ENCODE data around the gene HEPHL1. TPM values are rescaled to one million over a fixed set of nuclear protein-coding genes. Genes with fewer than 3 reads are reported as not detected.

The HEPHL1 gene
- total RNA-seq, 1 experiment from 2014 or later, result not detected

- Histone ChIP-seq H4K20me1 (ENCODE audit: insufficient read depth) (peaks cover 4% of the 10 kb centered on the region; the same call in 1 of the 2 replicates), H3K4me3 (replicated peaks in 1 of 2; ENCODE audit: low read depth in 1 of 2, low read length in 2 of 2) (no peak overlapping the region), H3K4me2 (ENCODE audit: low read length) (peak overlapping the region; percentile 71), H3K79me2 (ENCODE audit: insufficient read depth, low read length) (peaks cover 84% of the 10 kb centered on the region), H3K27me3 (ENCODE audit: insufficient read depth, low read length) (no peaks in the 10 kb centered on the region), H3K9me2 (ENCODE audit: insufficient read depth) (no peaks in the 10 kb centered on the region), H3K9ac (ENCODE audit: low read length) (no peak overlapping the region), H3K36me3 (ENCODE audit: control insufficient read depth in 1 of 2, insufficient read depth in 2 of 2, low read length in 2 of 2) (no peaks in the 10 kb centered on the region), H3K9me3 (ENCODE audit: control insufficient read depth in 1 of 2, insufficient read depth in 1 of 2, low read depth in 1 of 2, low read length in 2 of 2) (no peaks in the 10 kb centered on the region), H3K27ac (ENCODE audit: low read depth, low read length) (no peak overlapping the region), H3K4me1 (ENCODE audit: control insufficient read depth in 1 of 2, insufficient read depth in 2 of 2, low read length in 2 of 2) (peaks cover 30 to 43% of the 10 kb centered on the region in 2 experiments), H2AFZ (ENCODE audit: low read depth, low read length, poor library complexity, severe bottlenecking) (no peak overlapping the region)
- no TSS peak for BruUV-seq (replicated peaks)
- ChIA-PET RAD21 (ENCODE audit: low non-redundant PET in 1 of 2, low total read pairs in 2 of 2, uncharacterized antibody in 2 of 2, unreplicated experiment in 2 of 2) (interaction anchor here in 1 of 2 experiments (1.3 kb wide), 1 partner anchor 22 kb away, joined by 3 read pairs; the partner anchor contains the start of gene PANX1), POLR2A (interaction anchor here (0.5 kb wide), 1 partner anchor 21 kb away, joined by 3 read pairs; no protein-coding TSS in a partner anchor), CTCF (no interaction called here)
- intact Hi-C loops (cut with micrococcal nuclease), result no loop called here
- DNase-seq (ENCODE audit: low read depth, low spot score), result no peak
- no peak for TF ChIP-seq POLR2A (IDR thresholded peaks at IDR 0.05; ENCODE audit: borderline replicate concordance, extremely low read depth, insufficient read depth, insufficient read length)
- TF ChIP-seq EZH2 (IDR thresholded peaks at IDR 0.05), result no peak
- no peak for TF ChIP-seq SIN3A (IDR thresholded peaks at IDR 0.05; ENCODE audit: low read depth)
- TF ChIP-seq, protein P1, sequence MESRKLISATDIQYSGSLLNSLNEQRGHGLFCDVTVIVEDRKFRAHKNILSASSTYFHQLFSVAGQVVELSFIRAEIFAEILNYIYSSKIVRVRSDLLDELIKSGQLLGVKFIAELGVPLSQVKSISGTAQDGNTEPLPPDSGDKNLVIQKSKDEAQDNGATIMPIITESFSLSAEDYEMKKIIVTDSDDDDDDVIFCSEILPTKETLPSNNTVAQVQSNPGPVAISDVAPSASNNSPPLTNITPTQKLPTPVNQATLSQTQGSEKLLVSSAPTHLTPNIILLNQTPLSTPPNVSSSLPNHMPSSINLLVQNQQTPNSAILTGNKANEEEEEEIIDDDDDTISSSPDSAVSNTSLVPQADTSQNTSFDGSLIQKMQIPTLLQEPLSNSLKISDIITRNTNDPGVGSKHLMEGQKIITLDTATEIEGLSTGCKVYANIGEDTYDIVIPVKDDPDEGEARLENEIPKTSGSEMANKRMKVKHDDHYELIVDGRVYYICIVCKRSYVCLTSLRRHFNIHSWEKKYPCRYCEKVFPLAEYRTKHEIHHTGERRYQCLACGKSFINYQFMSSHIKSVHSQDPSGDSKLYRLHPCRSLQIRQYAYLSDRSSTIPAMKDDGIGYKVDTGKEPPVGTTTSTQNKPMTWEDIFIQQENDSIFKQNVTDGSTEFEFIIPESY (IDR thresholded peaks at IDR 0.05; ENCODE audit: extremely low read depth, insufficient replicate concordance, low read length), result no peak
- TF ChIP-seq ZNF274 (IDR thresholded peaks at IDR 0.05; ENCODE audit: low read depth, low read length), result no peak
- TF ChIP-seq, protein P2, sequence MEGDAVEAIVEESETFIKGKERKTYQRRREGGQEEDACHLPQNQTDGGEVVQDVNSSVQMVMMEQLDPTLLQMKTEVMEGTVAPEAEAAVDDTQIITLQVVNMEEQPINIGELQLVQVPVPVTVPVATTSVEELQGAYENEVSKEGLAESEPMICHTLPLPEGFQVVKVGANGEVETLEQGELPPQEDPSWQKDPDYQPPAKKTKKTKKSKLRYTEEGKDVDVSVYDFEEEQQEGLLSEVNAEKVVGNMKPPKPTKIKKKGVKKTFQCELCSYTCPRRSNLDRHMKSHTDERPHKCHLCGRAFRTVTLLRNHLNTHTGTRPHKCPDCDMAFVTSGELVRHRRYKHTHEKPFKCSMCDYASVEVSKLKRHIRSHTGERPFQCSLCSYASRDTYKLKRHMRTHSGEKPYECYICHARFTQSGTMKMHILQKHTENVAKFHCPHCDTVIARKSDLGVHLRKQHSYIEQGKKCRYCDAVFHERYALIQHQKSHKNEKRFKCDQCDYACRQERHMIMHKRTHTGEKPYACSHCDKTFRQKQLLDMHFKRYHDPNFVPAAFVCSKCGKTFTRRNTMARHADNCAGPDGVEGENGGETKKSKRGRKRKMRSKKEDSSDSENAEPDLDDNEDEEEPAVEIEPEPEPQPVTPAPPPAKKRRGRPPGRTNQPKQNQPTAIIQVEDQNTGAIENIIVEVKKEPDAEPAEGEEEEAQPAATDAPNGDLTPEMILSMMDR (IDR thresholded peaks at IDR 0.05 in 2 of 3, conservative IDR thresholded peaks at IDR 0.05 in 1 of 3; ENCODE audit: borderline replicate concordance in 1 of 3, insufficient read depth in 1 of 3, low read depth in 2 of 3, low read length in 2 of 3), result 0 out of 6 replicates have a peak, but pooled peaks of 1 of the 3 experiments have one; percentile 5
- no peak for TF ChIP-seq SP1 (IDR thresholded peaks at IDR 0.05; ENCODE audit: low read depth)
- no peak for TF ChIP-seq TCF7L2 (IDR thresholded peaks at IDR 0.05; ENCODE audit: borderline replicate concordance, extremely low read depth, insufficient read depth, insufficient read length)
- ATAC-seq, result 0 out of 2 replicates have a peak, but pooled peaks have one; percentile 33
Observed at GRCh38 chr11:94150704-94151685, 129.8 kb downstream of the HEPHL1 start.

Measured in HCT116 (cell line).